Measurements from ENCODE around the gene IL18R1.

Gene IL18R1

DNA sequence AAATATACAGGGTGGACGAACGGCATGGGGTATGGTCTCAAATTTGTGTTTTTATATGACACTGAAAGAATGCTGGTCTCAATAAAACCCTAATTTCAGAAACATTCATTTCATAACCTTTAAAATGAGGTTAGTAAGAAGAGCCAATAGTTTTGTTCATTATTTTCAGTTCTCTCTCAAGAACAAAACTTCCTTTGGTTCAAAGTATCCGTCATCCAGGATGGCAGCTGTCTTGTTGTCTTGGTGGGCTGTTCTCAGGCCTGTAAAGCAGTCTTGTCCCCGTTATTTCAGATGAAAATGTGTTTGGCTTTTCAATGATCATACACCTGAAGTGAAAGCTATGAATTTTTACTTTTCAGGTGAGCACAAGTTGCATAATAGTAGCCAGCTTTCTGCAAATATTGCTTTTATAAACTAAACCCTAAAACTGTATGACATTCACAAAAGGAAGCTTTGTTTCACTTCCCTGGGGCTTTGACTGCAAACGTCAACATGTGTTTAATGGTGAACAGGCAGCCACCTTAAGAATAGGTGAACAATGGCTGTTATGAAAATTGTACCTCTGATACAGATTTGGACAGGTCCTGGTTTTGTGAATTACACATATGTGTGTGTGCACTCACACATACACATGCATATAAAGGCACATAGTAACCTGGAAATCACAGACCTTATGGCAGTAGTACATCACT, 70.0 kb downstream of the IL18R1 start:
- DNase-seq (ENCODE audit: extremely low spot score, insufficient read length, low read depth): no peak
- peak; percentile 64 for FAIRE-seq

DNA sequence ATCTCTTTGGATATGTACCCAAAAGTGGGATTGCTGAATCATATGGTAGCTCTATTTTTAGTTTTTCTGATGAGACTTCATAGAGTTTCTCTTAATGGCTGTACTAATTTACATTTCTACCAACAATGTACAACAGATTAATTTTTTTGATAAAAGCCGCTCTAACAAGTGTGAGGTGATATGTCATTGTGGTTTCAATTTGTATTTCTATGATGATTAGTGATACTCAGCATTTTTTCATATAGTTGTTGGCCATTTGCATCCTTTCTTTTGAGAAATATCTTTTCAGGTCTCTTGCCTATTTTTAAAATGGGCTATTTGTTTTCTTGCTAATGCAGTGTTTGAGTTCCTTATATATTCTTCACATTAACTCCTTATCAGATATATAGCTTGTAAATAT, 71.7 kb downstream of the IL18R1 start:
- no peak for DNase-seq (ENCODE audit: extremely low spot score, insufficient read length, low read depth)
- no peak for FAIRE-seq

DNA sequence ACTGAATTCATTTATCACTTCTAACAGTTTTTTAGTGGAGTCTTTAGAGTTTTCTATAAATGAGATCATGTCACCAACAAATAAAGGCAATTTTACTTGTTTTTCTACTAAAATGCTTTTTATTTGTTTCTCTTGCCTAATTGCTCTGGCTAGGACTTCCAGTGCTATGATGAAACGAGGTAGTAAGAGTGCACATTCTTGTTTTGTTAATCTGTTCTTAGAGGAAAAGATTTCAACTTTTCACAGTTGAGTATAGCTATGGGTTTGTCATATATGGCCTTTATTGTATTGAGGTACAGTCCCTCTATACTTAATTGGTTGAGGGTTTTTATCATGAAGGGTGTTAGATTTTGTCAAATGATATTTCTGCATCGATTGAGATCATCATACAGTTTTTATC, 73.0 kb downstream of the IL18R1 start:
- FAIRE-seq (no peak), DNase-seq (ENCODE audit: extremely low spot score, insufficient read length, low read depth) (no peak)

DNA sequence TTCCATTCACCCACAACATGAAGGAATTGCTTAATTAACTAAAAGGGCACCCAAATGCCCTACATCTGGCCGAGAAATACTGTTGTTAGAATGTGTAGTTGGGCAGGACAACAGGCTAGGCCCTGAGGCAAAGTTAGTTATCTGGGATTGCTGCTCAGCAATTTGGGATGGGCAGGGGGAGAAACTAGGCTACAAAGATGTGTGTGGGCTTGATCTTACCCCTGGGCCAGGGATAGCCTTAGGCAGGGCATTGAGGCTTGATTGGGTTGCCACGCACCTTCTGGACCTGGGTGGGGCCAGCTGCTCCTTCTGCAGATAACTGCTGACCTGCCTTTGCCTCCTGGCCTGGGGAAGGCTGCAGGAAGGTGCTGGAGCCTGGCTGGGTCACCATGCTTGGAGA, 76.8 kb downstream of the IL18R1 start:
- FAIRE-seq (no peak), DNase-seq (ENCODE audit: extremely low spot score, insufficient read length, low read depth) (no peak)

DNA sequence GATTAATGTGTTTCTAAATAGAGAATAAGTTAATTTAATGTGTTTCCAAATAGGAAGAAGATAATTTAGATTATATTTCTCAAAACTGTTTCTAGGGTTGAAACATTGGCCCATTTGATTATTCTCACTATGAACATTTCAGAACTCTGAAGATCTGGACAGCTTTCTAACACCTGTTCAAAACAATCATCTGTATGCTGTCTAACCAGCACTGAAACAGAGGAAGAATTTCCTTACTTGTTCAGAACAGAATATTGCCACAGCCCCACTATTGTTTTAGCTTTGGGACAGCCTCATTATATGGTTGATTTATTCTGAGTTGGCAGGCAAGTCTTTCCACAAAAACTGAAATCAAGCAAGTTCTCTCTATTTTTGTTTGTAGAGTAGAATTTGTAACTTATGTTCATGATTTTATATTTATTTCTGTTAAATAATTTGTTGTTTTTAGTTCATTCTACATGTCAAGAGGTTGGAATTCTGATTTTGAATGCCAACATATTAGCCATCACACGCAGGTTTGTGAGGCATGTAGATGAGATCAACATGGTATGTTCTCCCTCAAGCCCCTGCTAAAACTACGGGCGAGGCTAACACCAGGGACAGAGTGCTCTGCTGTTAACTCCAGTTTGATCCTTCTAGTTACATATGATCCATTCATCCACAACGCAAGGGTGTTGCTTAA, 78.5 kb downstream of the IL18R1 start:
- FAIRE-seq: no peak

DNA sequence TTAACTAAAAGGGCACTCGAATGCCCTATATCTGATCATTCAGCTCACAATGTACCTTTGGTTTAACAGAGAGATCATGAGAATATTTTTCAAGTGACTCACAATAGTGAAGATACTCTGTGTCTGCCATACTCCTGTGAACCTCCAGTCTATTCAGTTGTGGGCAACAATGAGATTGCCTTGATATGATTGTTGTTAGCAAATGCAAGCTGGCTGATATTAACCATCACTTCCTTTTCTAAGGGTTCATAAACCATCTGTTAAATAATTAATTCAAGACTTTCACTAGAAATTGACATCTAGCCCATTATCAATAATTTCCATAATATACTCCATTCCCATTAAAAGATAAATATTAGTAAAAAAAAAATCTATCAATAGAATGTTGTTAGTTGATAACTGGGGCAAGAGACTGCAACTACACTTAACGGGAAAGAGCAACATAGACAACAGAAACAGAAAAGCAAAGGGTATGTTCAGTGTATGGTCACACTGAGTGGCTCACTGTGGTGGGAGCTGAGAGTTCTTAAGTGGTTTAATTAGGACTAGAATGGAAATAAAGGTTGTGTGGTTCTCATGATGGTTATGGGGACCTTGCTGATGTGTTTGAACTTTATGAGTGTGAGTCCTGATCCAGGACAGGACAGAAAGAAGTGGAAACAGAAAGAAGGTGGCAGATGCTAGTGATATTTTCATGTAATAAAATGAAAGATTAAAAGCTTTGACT, 79.2 kb downstream of the IL18R1 start:
- FAIRE-seq: peak; percentile 66
- DNase-seq (ENCODE audit: extremely low spot score, insufficient read length, low read depth): no peak

More for the DNA sequence above, 78.5 kb downstream of the IL18R1 start:
- DNase-seq (ENCODE audit: extremely low spot score, insufficient read length, low read depth): no peak

DNA sequence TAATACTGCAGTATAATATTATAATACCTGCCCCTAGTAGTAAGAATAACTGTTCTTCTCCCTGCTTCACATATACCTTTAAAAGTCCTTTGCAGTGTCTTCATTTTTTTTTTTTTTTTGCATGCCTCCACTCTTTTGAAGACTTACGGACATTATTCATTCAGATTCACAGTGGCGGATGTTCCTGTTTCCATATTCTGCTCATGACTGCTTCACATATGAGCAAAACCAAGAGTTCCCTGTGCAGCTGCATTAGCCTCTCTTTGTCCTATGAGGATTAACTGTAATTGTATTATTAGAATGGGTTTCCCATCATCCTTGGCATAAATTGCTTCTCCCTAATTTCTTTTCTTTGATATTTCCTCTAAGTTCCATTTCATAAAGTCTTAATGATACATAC, 80.1 kb downstream of the IL18R1 start:
- FAIRE-seq (no peak), DNase-seq (ENCODE audit: extremely low spot score, insufficient read length, low read depth) (no peak)

DNA sequence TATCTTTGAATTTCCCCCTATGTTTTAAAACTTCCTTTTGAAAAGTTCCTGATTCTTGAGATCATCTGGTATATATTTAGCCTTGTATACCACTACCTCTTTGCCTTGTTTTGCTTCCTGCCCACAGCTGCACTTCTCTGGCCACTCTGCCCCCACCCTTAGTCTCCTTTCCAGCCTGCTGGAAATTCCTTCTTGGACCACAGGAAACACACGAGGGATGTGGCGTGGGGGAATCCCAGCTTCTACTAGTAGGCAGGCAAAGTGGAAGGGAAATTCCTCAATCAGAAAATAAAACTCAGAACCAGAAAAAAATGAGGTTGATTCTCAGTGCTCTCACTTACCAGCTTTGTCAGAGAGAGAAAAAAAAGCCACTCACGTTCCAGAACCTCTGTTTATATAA, 80.7 kb downstream of the IL18R1 start:
- no peak for DNase-seq (ENCODE audit: extremely low spot score, insufficient read length, low read depth)
- peak; percentile 80 for FAIRE-seq

DNA sequence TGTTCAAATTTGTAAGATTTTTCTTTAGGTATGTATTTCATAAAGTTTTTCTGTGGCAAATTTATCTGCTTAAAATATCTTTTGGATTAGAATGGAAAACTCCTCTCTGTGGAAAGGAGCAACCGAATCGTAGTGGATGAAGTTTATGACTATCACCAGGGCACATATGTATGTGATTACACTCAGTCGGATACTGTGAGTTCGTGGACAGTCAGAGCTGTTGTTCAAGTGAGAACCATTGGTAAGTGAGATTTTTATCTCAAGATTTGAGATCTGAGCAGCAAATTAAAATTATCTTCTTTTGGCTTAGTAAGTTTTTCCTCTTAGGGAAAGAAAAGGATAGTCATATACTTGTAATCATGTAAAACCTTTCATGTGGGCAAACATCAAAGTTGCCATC, 81.5 kb downstream of the IL18R1 start:
- no peak for FAIRE-seq

DNA sequence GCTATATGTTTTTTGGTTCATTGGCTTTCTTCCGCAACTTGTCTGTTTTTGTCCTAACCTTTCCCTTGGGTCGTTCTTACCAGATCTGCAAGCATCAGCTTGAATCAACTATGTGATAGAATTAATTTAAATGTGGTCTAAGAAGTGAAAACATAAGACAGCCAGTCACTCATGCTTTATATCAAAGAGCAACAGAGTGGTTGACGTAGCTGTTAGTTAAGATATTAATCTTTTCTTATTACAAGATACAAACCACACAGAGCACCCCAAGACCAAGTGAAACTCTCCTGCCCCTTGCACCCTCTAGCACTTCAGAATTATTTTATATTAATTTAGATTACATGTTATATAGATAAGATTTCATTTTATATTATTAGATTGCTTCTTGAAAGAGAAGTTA, 82.5 kb downstream of the IL18R1 start:
- no peak for DNase-seq (ENCODE audit: extremely low spot score, insufficient read length, low read depth)
- FAIRE-seq: no peak

More for the DNA sequence above, 81.5 kb downstream of the IL18R1 start:
- no peak for DNase-seq (ENCODE audit: extremely low spot score, insufficient read length, low read depth)

DNA sequence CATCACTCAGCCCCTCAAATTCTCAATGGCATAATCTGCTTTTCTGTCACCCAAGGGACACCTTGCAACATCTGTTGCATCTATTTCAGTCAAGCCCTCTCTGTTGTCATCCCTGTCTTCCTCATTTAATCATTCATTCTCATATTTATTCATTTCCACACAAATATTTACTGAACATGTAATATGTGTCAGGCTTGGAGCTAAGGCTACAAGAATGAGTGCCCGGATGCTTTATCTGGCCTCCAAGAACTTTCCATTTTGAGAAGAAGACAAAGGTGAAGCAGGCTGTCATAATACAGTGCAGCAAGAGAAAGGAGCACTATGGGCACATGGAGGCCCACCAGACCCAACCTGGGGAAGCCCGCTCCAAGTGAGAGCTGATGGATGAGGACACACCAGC, 83.0 kb downstream of the IL18R1 start:
- FAIRE-seq (no peak), DNase-seq (ENCODE audit: extremely low spot score, insufficient read length, low read depth) (no peak)

DNA sequence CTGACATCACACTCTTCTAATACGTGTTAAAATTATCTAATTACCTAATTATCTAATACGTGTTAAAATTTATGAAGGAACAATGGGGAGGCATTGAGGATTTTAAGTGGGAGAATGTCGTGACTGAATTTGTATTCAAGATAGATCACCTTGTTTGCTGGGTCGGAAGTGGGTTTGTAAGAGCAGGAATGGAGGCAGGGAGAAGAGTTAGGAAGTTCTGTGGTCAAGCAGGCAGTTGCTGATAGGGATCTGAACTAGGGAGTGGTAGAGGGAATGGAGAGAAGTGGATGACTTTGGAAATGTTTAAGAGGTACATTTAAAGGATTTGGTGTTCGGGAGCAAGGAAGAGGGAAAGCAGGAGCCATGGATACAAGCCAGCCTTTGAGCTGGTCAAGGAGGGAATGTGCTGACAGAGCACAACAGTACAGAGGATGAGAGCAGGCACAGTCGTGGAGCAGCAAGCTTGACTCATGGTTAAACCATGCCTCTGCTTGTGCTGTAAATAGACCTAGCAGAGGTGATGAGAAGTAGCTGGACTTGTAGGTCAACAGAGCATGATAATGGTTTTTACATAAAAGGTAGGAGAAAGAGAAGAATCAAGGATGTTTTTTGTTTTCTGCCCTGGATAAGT, 83.6 kb downstream of the IL18R1 start:
- FAIRE-seq (no peak), DNase-seq (ENCODE audit: extremely low spot score, insufficient read length, low read depth) (no peak)

DNA sequence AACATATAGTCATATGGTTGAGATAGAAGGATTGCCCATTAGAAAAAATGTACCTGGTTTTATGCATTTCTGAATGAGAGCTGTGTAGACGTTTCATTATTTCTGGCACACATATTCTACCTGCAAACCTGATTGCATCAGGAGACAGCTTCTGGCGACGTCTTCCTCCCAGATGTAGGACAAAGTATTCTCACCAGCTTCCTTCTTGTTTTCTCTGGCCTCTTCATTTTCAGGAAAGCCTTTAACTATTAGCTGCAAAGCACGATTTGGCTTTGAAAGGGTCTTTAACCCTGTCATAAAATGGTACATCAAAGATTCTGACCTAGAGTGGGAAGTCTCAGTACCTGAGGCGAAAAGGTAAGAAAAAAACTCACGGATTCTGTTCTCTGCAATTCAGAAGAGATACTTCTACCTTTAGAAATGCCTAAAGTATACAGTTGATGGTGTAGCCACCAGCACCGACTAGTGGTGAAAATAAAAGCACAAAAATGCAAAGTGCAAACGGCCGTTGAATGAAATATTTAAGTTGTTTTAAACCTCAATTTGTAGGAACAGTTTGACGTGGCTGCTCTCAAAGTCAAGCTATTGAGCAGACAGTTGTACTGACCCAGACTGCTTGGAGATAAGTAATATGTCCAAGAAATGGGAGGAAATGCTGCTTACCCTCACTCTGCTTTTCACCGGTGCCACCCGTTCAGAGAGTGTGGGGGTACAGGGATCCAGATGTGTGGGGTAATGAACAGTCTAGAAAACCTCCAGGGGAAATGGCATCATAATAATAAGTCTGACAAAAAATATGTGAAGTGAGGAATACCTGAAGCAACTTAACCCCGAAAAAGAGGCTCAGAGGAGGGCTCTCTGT, 87.6 kb downstream of the IL18R1 start:
- DNase-seq (ENCODE audit: extremely low spot score, insufficient read length, low read depth) (no peak), FAIRE-seq (peak; percentile 78)

DNA sequence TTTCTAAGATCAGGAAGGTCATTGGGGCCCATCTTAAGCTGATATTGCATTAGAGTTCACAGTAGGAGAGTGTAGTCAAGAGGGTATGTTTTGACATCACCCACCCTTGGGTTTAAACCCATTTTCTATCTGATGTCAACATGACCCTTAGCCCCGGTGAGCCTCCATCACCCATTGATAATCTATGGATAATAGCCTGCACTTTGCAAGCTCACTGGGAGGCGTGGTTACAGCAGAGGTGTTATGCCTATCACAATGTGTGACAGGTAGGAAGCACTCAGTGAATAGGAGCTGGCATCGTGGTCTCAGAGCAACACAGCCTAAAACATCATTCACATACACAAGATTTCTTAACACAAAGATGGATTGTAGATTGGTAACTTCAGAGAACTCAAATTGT, 88.6 kb downstream of the IL18R1 start:
- FAIRE-seq (no peak), DNase-seq (ENCODE audit: extremely low spot score, insufficient read length, low read depth) (no peak)

DNA sequence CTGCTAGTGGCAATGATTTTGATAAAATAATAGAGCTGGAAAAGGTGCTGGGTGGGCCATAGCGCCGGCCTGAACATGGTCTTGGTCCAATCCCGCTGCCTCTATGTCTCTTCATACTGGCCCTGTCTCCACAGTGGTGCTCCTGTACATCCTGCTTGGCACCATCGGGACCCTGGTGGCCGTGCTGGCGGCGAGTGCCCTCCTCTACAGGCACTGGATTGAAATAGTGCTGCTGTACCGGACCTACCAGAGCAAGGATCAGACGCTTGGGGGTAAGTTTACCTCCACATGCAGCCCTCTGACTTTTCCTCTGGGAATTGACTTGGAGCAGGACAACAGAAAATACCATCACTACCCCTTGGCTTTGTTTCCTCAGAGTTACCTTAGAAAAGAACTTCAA, 91.3 kb downstream of the IL18R1 start:
- DNase-seq (ENCODE audit: extremely low spot score, insufficient read length, low read depth) (no peak), FAIRE-seq (no peak)
